Tibial nerve (tissue), 4 donors: ENCODE measurements around the gene INO80. TPM values are rescaled to one million over a fixed set of nuclear protein-coding genes. Genes with fewer than 3 reads are reported as not detected.

Source experiments
- DNase-seq, 2 donors: peaks; one replicate each; pipeline ENCODE4 v3.0.0-alpha.2; 2019; ENCODE audit warnings: low spot score in 2 of 2
- H3K27ac ChIP-seq, 4 donors: fragments of 200-600 bp; sonication (generic) in 3 of 4; one replicate each; pipeline ENCODE4 v1.5.1; 2017 to 2019; ENCODE audit warnings: mild to moderate bottlenecking in 1 of 4
- H3K27me3 ChIP-seq, 2 donors: fragments of 200-600 bp; sonication (generic) in 1 of 2; one replicate each; pipeline versions ENCODE4 v1.5.1 to v1.6.0; 2017 to 2019
- H3K36me3 ChIP-seq, 3 donors: fragments of 200-600 bp; sonication (generic); one replicate each; pipeline ENCODE4 v1.5.1; 2018 to 2019
- H3K4me1 ChIP-seq, 4 donors: fragments of 200-600 bp; sonication (generic) in 3 of 4; one replicate each; pipeline ENCODE4 v1.5.1; 2017 to 2019
- H3K4me3 ChIP-seq, 4 donors: fragments of 200-600 bp; sonication (generic) in 3 of 4; one replicate each; pipeline ENCODE4 v1.5.1; 2017 to 2019; ENCODE audit warnings: mild to moderate bottlenecking in 1 of 4, moderate library complexity in 1 of 4
- H3K9me3 ChIP-seq, 4 donors: fragments of 200-600 bp; sonication (generic) in 3 of 4; one replicate each; pipeline ENCODE4 v1.5.1; 2017 to 2019
- EP300 ChIP-seq, 2 donors: sonication (generic); formaldehyde crosslinking; IDR thresholded peaks; one replicate each; pipeline ENCODE4 v1.6.1; 2017; ENCODE audit warnings: antibody characterized with exemption in 2 of 2, mild to moderate bottlenecking in 1 of 2
- POLR2A ChIP-seq, 2 donors: fragments of 450-650 bp; IDR thresholded peaks; one replicate each; pipeline ENCODE4 v1.6.1; 2017; ENCODE audit warnings: antibody characterized with exemption in 2 of 2, mild to moderate bottlenecking in 2 of 2, moderate library complexity in 2 of 2
- WGBS, 2 donors: methylation state at CpG; one replicate each; pipeline ENCODE4 v1.1.5; 2018; 5-methylcytosine and 5-hydroxymethylcytosine counted together
- total RNA-seq, 4 donors: library from RNA; depleted of rRNA; stranded (reverse); fragments of >200 nt; gene quantifications; one replicate each; pipeline ENCODE4 v1.1.0, GENCODE V29; 2016
- TF ChIP-seq, protein P1 (sequence below), 5 experiments: fragments of 200-600 bp in 3 of 5; fragments of 450-650 bp in 2 of 5; sonication (generic) in 3 of 5; IDR thresholded peaks; one replicate each; pipeline ENCODE4 v1.5.1; 2016 to 2019; ENCODE audit warnings: antibody characterized with exemption in 5 of 5, mild to moderate bottlenecking in 3 of 5, moderate library complexity in 2 of 5

INO80 gene
- total RNA-seq, 4 donors from 2014 or later, result 21.6 to 40.8 (median 33.2) TPM

DNA sequence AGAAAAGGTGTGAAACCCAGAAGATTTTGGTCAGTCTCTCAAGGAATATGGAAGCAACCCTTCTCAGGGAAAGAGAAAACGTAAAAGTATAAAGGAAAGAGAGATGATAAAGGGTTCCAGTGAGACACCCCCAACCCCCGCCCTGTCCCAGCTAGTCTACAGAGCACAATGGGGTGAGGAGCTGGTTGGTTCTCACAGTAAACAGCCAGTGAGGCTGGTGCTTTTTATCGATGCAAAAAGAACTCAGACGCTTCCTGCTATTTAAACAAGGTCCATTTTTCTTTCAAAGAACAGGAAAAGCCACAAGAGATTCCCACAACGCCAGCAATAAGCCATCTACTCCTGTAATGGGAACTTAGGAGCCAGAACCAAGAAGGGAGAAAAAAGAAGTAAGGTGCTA lies 96.9 kb downstream of the INO80 start:
- H3K4me1 ChIP-seq, result peaks cover 0 to 32% (median 15%) of the 10 kb centered on the region in 4 donors
- H3K27me3 ChIP-seq, result no peaks in the 10 kb centered on the region
- H3K27ac ChIP-seq, result peak overlapping the region in 1 of 4 donors; percentile 27
- no peak overlapping the region for H3K4me3 ChIP-seq
- H3K9me3 ChIP-seq, result no peaks in the 10 kb centered on the region
- TF ChIP-seq POLR2A (IDR thresholded peaks at IDR 0.05), result no peak
- TF ChIP-seq, protein P1, sequence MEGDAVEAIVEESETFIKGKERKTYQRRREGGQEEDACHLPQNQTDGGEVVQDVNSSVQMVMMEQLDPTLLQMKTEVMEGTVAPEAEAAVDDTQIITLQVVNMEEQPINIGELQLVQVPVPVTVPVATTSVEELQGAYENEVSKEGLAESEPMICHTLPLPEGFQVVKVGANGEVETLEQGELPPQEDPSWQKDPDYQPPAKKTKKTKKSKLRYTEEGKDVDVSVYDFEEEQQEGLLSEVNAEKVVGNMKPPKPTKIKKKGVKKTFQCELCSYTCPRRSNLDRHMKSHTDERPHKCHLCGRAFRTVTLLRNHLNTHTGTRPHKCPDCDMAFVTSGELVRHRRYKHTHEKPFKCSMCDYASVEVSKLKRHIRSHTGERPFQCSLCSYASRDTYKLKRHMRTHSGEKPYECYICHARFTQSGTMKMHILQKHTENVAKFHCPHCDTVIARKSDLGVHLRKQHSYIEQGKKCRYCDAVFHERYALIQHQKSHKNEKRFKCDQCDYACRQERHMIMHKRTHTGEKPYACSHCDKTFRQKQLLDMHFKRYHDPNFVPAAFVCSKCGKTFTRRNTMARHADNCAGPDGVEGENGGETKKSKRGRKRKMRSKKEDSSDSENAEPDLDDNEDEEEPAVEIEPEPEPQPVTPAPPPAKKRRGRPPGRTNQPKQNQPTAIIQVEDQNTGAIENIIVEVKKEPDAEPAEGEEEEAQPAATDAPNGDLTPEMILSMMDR (IDR thresholded peaks at IDR 0.05), result no peak
- no peak for DNase-seq
- 56 to 57% methylated on average over 5 of the region's 5 CpGs for WGBS, 2 donors
- peaks cover 0 to 36% (median 2%) of the 10 kb centered on the region in 3 donors for H3K36me3 ChIP-seq

DNA sequence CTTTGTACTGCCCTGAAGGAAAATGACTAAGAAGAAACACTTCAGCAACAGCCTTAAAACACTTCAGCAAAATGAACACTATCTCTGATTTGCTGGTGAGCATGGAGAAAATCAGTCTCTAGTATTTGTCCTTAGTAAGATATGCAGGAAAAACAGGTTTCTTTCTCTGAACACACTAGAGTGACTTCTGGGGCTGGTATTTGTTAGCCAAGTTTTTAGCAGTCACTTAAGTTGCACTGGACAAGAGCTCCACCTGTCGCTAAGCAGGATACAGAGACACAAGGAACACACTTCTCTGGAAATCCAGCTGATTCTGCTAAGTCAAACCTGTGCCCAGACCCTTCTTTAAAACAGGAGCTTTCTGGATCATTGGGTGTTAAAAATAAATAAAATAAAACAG lies 97.5 kb downstream of the INO80 start:
- WGBS, 2 donors, result 64 to 83% methylated on average over 1 of the region's 1 CpG

GRCh38 chr15:41017066-41017735 lies 98.9 kb downstream of the INO80 start:
- Histone ChIP-seq H3K4me3 (no peak overlapping the region), H3K36me3 (peaks cover 0 to 36% (median 2%) of the 10 kb centered on the region in 3 donors), H3K27me3 (no peaks in the 10 kb centered on the region), H3K4me1 (peaks cover 0 to 25% (median 14%) of the 10 kb centered on the region in 4 donors), H3K27ac (peak overlapping the region in 1 of 4 donors; percentile 19), H3K9me3 (no peaks in the 10 kb centered on the region)
- 20 to 37% methylated on average over 2 of the region's 2 CpGs for WGBS, 2 donors
- DNase-seq, result no peak
- TF ChIP-seq POLR2A (IDR thresholded peaks at IDR 0.05), result no peak
- TF ChIP-seq, protein P1 (IDR thresholded peaks at IDR 0.05), result no peak
- TF ChIP-seq EP300 (IDR thresholded peaks at IDR 0.05), result no peak

More for the DNA sequence above, 97.5 kb downstream of the INO80 start:
- Histone ChIP-seq H3K4me3 (no peak overlapping the region), H3K27me3 (no peaks in the 10 kb centered on the region), H3K4me1 (peaks cover 0 to 27% (median 14%) of the 10 kb centered on the region in 4 donors), H3K36me3 (peaks cover 0 to 36% (median 2%) of the 10 kb centered on the region in 3 donors), H3K27ac (no peak overlapping the region), H3K9me3 (no peaks in the 10 kb centered on the region)
- no peak for DNase-seq
- TF ChIP-seq, protein P1 (IDR thresholded peaks at IDR 0.05), result peak in 1 of 5 experiments; percentile 12
- no peak for TF ChIP-seq EP300 (IDR thresholded peaks at IDR 0.05)
- TF ChIP-seq POLR2A (IDR thresholded peaks at IDR 0.05), result no peak

DNA sequence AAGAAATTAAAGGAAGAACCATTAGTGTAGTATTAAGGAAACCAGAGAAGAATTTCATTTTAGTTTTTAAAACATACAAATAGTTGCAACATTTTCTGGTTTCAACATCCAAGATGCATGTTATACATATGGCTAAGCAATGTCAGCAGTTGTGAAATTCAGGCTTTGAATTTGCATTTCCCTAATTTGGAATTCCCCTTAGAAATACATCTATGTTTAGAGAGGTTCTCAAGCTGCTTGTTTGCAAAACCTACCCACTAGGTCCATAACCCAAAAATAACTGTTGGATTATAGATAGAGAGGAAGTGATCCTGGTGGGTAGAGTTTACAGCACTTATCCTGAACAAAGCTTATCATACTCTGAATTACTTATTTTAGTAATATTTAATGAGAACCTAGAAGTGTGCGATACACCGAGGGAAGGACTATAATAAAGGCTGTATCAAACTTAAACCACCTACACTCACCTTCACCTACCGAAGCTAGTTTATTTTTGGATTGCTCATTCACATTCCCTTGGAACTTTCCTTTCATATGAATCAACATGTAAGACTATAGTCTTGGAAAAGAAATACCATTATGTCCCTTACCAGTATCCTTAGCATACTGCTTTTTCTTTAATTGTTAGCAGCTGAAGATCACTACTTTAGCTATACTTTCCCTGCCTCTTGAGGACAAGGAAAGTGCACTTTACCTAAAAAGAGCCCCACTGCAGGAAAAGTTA lies 102.2 kb downstream of the INO80 start:
- Histone ChIP-seq H3K4me1 (peaks cover 0 to 28% (median 17%) of the 10 kb centered on the region in 4 donors), H3K9me3 (no peaks in the 10 kb centered on the region), H3K4me3 (no peak overlapping the region), H3K27me3 (no peaks in the 10 kb centered on the region), H3K27ac (no peak overlapping the region), H3K36me3 (peaks cover 0 to 18% (median 0%) of the 10 kb centered on the region in 3 donors)
- WGBS, 2 donors, result 73 to 88% methylated on average over 3 of the region's 3 CpGs
- TF ChIP-seq, protein P1 (IDR thresholded peaks at IDR 0.05), result no peak
- TF ChIP-seq EP300 (IDR thresholded peaks at IDR 0.05) (no peak), POLR2A (IDR thresholded peaks at IDR 0.05) (no peak)
- no peak for DNase-seq
